ENCODE results near the gene CARD8. TPM values are rescaled to one million over a fixed set of nuclear protein-coding genes. Genes with fewer than 3 reads are reported as not detected.
"Not testable (repeated sequence)": the region's sequence is repeated elsewhere in the genome, so short reads cannot be mapped to it uniquely, and the experiment has no call there.

The CARD8 gene
- total RNA-seq, 1 donor from 2014 or later = 14.1 TPM

- no peak overlapping the region for H3K4me3 ChIP-seq (ENCODE audit: low read depth, low read length)
These were observed 18.5 kb upstream of the CARD8 start for GRCh38 chr19:48274173-48274572.

GRCh38 chr19:48271531-48272151 is 15.9 kb upstream of the CARD8 start:
- Histone ChIP-seq H3K36me3 (ENCODE audit: control insufficient read depth, insufficient read depth, low read length) (no peaks in the 10 kb centered on the region), H3K27me3 (ENCODE audit: control insufficient read depth, insufficient read depth, low read length) (no peaks in the 10 kb centered on the region), H3K4me3 (ENCODE audit: low read depth, low read length) (peak overlapping the region; percentile 48)
- TF ChIP-seq CTCF (IDR thresholded peaks at IDR 0.05; ENCODE audit: insufficient read depth, low read length, poor library complexity, severe bottlenecking) = no peak
- no peak for DNase-seq (ENCODE audit: low read depth)

More at GRCh38 chr19:48274173-48274572, 18.5 kb upstream of the CARD8 start:
- Histone ChIP-seq H3K36me3 (ENCODE audit: control insufficient read depth, insufficient read depth, low read length) (no peaks in the 10 kb centered on the region), H3K27me3 (ENCODE audit: control insufficient read depth, insufficient read depth, low read length) (no peaks in the 10 kb centered on the region)
- TF ChIP-seq CTCF (IDR thresholded peaks at IDR 0.05; ENCODE audit: insufficient read depth, low read length, poor library complexity, severe bottlenecking) = no peak
- DNase-seq (ENCODE audit: low read depth) = no peak

GRCh38 chr19:48269617-48270026 is 13.9 kb upstream of the CARD8 start:
- not testable (repeated sequence) for H3K36me3 ChIP-seq (ENCODE audit: control insufficient read depth, insufficient read depth, low read length); H3K4me3 ChIP-seq (ENCODE audit: low read depth, low read length); DNase-seq (ENCODE audit: low read depth); H3K27me3 ChIP-seq (ENCODE audit: control insufficient read depth, insufficient read depth, low read length)

GRCh38 chr19:48265326-48265725 is 9.6 kb upstream of the CARD8 start:
- not testable (repeated sequence) for DNase-seq (ENCODE audit: low read depth); H3K27me3 ChIP-seq (ENCODE audit: control insufficient read depth, insufficient read depth, low read length); H3K4me3 ChIP-seq (ENCODE audit: low read depth, low read length); H3K36me3 ChIP-seq (ENCODE audit: control insufficient read depth, insufficient read depth, low read length)

GRCh38 chr19:48260359-48260714 is 4.6 kb upstream of the CARD8 start:
- not testable (repeated sequence) for H3K36me3 ChIP-seq (ENCODE audit: control insufficient read depth, insufficient read depth, low read length); H3K27me3 ChIP-seq (ENCODE audit: control insufficient read depth, insufficient read depth, low read length); DNase-seq (ENCODE audit: low read depth)
- H3K4me3 ChIP-seq (ENCODE audit: low read depth, low read length) = peak overlapping the region; percentile 59

GRCh38 chr19:48258992-48259391 is 3.3 kb upstream of the CARD8 start:
- H3K27me3 ChIP-seq (ENCODE audit: control insufficient read depth, insufficient read depth, low read length); DNase-seq (ENCODE audit: low read depth); H3K36me3 ChIP-seq (ENCODE audit: control insufficient read depth, insufficient read depth, low read length); H3K4me3 ChIP-seq (ENCODE audit: low read depth, low read length): not testable (repeated sequence)

- no peak overlapping the region for H3K4me3 ChIP-seq (ENCODE audit: low read depth, low read length)
- no peaks in the 10 kb centered on the region for H3K36me3 ChIP-seq (ENCODE audit: control insufficient read depth, insufficient read depth, low read length)
- no peak for TF ChIP-seq CTCF (IDR thresholded peaks at IDR 0.05; ENCODE audit: insufficient read depth, low read length, poor library complexity, severe bottlenecking)
- H3K27me3 ChIP-seq (ENCODE audit: control insufficient read depth, insufficient read depth, low read length) = no peaks in the 10 kb centered on the region
- DNase-seq (ENCODE audit: low read depth) = no peak
These were observed 2.6 kb upstream of the CARD8 start for GRCh38 chr19:48258350-48258749.

GRCh38 chr19:48254529-48254970 is 1.2 kb downstream of the CARD8 start:
- DNase-seq (ENCODE audit: low read depth) = no peak
- Histone ChIP-seq H3K4me3 (ENCODE audit: low read depth, low read length) (no peak overlapping the region), H3K36me3 (ENCODE audit: control insufficient read depth, insufficient read depth, low read length) (no peaks in the 10 kb centered on the region), H3K27me3 (ENCODE audit: control insufficient read depth, insufficient read depth, low read length) (no peaks in the 10 kb centered on the region)
- no peak for TF ChIP-seq CTCF (IDR thresholded peaks at IDR 0.05; ENCODE audit: insufficient read depth, low read length, poor library complexity, severe bottlenecking)

Measured in kidney epithelial cell (primary cell).